Prostate gland (tissue), 2 donors: ENCODE results near the gene RIMS3. TPM values are rescaled to one million over a fixed set of nuclear protein-coding genes. Genes with fewer than 3 reads are reported as not detected.
A peak's percentile ranks its signal among the peaks of the same experiment; 100 is the strongest.

Experiments
- DNase-seq: peaks from one replicate; pipeline ENCODE4 v3.0.0-alpha.2; 2019; ENCODE audit warnings: low spot score
- H3K27ac ChIP-seq, 2 donors: fragments of 200-600 bp; sonication (generic); 2 replicates each; pipeline ENCODE4 v1.5.1; 2017 to 2019
- H3K27me3 ChIP-seq: fragments of 200-600 bp; sonication (generic); replicated peaks from 2 replicates; pipeline ENCODE4 v1.5.1; 2019; ENCODE audit not compliant: insufficient read depth
- H3K36me3 ChIP-seq, 2 donors: fragments of 200-600 bp; sonication (generic); 1 replicate in 1 of 2; 2 replicates in 1 of 2; pipeline versions ENCODE4 v1.5.1 to v1.8.1; 2017 to 2019
- H3K4me1 ChIP-seq: fragments of 200-600 bp; sonication (generic); replicated peaks from 2 replicates; pipeline ENCODE4 v1.5.1; 2019
- H3K4me3 ChIP-seq, 2 donors: fragments of 200-600 bp; sonication (generic); 2 replicates each; pipeline ENCODE4 v1.5.1; 2017 to 2019
- H3K9me3 ChIP-seq: fragments of 200-600 bp; sonication (generic); 2 replicates; pipeline ENCODE4 v1.5.1; 2017
- POLR2A ChIP-seq: fragments of 450-650 bp; IDR thresholded peaks from one replicate; pipeline ENCODE4 v1.6.1; 2016; ENCODE audit warnings: antibody characterized with exemption, mild to moderate bottlenecking
- POLR2AphosphoS5 ChIP-seq: sonication (generic); formaldehyde crosslinking; IDR thresholded peaks from one replicate; pipeline ENCODE4 v1.6.1; 2017; ENCODE audit warnings: antibody characterized with exemption
- WGBS: methylation state at CpG from one replicate; pipeline ENCODE4 v1.1.5; 2018; 5-methylcytosine and 5-hydroxymethylcytosine counted together
- intact Hi-C: fragments of 100-400 bp; cut with DNase I; formaldehyde crosslinking; loops from one replicate; pipeline ENCODE4 v1.14.2; 2022
- total RNA-seq, 2 donors: library from RNA; depleted of rRNA; stranded (reverse); fragments of >200 nt; gene quantifications; one replicate each; pipeline ENCODE4 v1.1.0, GENCODE V29; 2016
- TF ChIP-seq, protein P1 (sequence below), 4 experiments: fragments of 200-600 bp in 2 of 4; fragments of 450-650 bp in 2 of 4; sonication (generic) in 2 of 4; IDR thresholded peaks; 1 replicate in 3 of 4; 2 replicates in 1 of 4; pipeline ENCODE4 v1.5.1; 2016 to 2019; ENCODE audit warnings: antibody characterized with exemption in 4 of 4, mild to moderate bottlenecking in 2 of 4, moderate library complexity in 2 of 4

The RIMS3 gene
- total RNA-seq, 2 donors from 2014 or later: 3.0 to 10.5 TPM

DNA sequence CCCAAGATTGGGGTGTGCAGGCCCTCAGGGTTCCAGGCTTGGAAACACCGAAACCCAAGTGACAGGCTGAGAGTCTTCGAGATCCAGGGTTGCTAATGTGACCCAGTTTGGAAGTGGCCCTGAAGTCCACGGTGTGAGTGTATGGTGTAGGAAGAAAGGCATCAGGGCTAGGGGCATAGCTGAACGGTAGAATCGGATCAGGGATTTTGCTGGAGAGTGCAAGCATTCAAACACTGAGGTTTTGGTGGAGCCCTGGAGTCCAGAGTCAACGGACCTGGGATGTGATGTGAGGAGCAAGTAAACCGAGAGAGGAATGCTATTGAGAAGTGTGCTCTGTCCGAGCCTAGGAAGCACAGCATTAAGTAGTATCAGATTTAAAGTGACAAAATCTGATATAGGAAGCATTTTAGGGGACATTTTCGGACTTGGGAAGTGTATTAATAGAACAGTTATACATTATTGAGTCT, 27.0 kb upstream of the RIMS3 start:
- peak overlapping the region; percentile 75 to 96 for H3K4me3 ChIP-seq
- peaks cover 8% of the 10 kb centered on the region for H3K4me1 ChIP-seq
- WGBS: 3% methylated on average over 9 of the region's 9 CpGs
- no peaks in the 10 kb centered on the region for H3K36me3 ChIP-seq
- DNase-seq: peak; percentile 12
- TF ChIP-seq POLR2A: no peak
- TF ChIP-seq, protein P1, sequence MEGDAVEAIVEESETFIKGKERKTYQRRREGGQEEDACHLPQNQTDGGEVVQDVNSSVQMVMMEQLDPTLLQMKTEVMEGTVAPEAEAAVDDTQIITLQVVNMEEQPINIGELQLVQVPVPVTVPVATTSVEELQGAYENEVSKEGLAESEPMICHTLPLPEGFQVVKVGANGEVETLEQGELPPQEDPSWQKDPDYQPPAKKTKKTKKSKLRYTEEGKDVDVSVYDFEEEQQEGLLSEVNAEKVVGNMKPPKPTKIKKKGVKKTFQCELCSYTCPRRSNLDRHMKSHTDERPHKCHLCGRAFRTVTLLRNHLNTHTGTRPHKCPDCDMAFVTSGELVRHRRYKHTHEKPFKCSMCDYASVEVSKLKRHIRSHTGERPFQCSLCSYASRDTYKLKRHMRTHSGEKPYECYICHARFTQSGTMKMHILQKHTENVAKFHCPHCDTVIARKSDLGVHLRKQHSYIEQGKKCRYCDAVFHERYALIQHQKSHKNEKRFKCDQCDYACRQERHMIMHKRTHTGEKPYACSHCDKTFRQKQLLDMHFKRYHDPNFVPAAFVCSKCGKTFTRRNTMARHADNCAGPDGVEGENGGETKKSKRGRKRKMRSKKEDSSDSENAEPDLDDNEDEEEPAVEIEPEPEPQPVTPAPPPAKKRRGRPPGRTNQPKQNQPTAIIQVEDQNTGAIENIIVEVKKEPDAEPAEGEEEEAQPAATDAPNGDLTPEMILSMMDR (IDR thresholded peaks at IDR 0.05): no peak
- TF ChIP-seq POLR2AphosphoS5: no peak
- no peaks in the 10 kb centered on the region for H3K9me3 ChIP-seq
- H3K27me3 ChIP-seq: no peaks in the 10 kb centered on the region
- peak overlapping the region; percentile 98 to 99 for H3K27ac ChIP-seq
- intact Hi-C loops: loop anchor here (2.0 kb wide), 1 partner anchor 16 kb away; no protein-coding TSS in a partner anchor

DNA sequence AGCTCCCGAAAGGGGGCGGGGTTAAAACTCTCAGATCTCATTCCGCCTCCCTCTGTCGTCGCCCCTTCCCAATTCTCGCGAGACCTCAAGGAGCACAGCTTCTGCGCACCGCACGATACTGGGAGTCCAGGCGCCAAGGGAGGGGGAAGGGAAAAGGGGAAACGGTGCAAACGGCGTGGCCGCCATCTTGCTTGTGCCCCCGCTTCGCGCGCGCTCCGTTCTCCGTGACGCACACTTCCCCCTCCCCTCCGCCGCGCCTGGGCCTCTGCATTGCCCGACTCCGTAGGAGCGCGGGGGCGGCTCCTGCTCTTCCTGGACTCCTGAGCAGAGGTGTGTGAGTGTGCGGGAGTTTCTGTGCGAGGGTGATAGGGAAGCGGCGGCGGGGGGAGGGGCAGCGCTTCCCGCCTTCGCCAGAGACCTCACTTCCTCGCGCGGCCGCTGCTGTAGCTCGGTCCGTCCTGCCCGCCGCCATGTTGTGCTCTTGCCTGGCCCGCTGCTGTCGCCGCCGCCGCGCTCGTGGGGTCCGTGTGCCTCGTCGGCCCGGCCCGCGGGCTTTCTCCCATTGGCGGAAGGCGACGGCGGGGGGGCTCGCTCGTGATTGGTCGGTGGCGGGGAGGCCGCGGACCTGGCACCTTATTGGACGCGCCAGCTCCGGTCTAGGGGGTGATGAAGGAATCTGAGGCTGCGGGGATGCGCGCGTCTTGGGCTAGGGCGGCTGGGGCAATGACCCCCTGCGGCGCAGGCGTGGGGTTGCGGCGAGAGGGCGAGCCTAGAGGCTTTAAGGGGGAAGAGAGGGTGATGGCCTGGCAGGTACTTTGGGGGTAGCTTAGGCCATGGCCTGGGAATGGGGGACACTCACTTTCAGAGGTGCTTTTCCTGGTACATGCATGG, 26.3 kb upstream of the RIMS3 start, which contains the start of gene NFYC:
Gene NFYC (plus strand): TSS at position 167 of the 891 bp plus-strand sequence. CDS start 47,140 bp downstream, outside the sequence.
- Histone ChIP-seq H3K4me1 (peaks cover 8% of the 10 kb centered on the region), H3K4me3 (peak within 1 kb of the TSS; percentile 75 to 96), H3K36me3 (no peaks in the 10 kb centered on the region), H3K9me3 (no peaks in the 10 kb centered on the region), H3K27ac (peak within 1 kb of the TSS; percentile 98 to 99), H3K27me3 (no peaks in the 10 kb centered on the region)
- under 1% methylated on average over 84 of the region's 84 CpGs for WGBS
- DNase-seq: peak; percentile 94
- TF ChIP-seq, protein P1 (IDR thresholded peaks at IDR 0.05): peak in 2 of 4 experiments; percentile 8 to 32
- TF ChIP-seq POLR2AphosphoS5: peak; percentile 76
- TF ChIP-seq POLR2A: peak; percentile 91
- intact Hi-C loops: loop anchor here (2.0 kb wide), 1 partner anchor 17 kb away; no protein-coding TSS in a partner anchor

DNA sequence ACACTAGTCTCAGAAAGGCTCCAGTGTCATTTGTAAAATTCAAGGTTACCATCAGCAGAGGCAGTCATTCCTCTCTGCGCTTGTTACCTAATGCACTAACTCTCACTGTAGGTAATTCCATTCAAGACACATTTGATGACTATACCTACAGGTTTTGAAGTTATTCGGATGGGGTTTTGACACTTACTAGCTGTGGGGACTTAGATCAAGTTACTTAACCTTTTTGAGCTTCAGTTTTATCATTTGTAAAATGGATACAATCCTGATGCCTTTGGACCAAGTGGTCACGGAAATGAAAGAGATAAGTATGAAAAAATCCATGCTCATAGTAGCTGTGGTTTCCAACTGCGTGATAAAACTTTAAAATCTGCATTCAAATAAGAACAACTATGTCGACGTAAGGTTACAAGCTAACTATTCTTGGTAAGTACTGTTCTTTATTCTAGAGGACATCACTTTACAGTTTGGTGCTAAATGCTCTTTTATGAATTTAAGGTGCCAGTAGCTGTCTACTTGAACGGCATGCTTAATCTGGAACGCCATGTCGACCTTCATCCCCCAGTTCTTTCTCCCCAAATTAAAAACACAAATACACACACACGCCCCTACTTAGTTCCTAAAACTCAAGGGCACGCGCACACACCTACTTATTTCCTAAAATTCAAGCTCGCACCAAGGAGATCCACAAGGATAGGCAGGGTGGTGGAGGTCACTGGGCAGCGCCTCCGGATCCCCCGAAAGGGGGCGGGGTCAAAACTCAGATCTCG, 25.5 kb upstream of the RIMS3 start:
- 26% methylated on average over 18 of the region's 18 CpGs for WGBS
- intact Hi-C loops: no loop called here
- H3K4me1 ChIP-seq: peaks cover 8% of the 10 kb centered on the region

DNA sequence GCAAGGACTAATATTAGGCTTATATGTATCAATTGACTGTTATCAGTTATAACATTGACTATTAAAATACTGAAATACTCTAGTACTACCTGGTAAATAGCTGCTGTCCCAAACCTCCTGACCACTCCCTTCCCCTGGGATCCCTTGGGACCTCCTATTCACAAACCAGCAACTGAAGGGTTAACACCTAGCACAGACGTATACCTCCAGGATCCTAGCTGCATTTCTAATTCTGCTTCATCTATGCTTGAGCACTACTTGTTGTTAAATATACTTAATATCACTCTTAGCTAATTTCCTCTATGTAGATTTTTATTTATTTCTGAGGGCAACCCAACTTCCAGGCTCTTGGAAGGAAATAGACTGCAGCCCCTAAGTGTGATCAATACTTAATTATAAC, 24.3 kb upstream of the RIMS3 start:
- Histone ChIP-seq H3K9me3 (no peaks in the 10 kb centered on the region), H3K4me1 (peaks cover 8% of the 10 kb centered on the region), H3K27ac (no peak overlapping the region), H3K4me3 (no peak overlapping the region), H3K27me3 (no peaks in the 10 kb centered on the region), H3K36me3 (no peaks in the 10 kb centered on the region)
- 25% methylated on average over 1 of the region's 1 CpG for WGBS
- intact Hi-C loops: no loop called here
- TF ChIP-seq POLR2AphosphoS5: no peak
- no peak for TF ChIP-seq POLR2A
- TF ChIP-seq, protein P1 (IDR thresholded peaks at IDR 0.05): no peak
- no peak for DNase-seq

More for the DNA sequence above, 25.5 kb upstream of the RIMS3 start:
- Histone ChIP-seq H3K27me3 (no peaks in the 10 kb centered on the region), H3K27ac (peak overlapping the region; percentile 98 to 99), H3K36me3 (no peaks in the 10 kb centered on the region), H3K4me3 (peak overlapping the region; percentile 75 to 96), H3K9me3 (no peaks in the 10 kb centered on the region)
- DNase-seq: no peak
- TF ChIP-seq, protein P1 (IDR thresholded peaks at IDR 0.05): no peak
- no peak for TF ChIP-seq POLR2AphosphoS5
- TF ChIP-seq POLR2A: no peak
